Tibial nerve (tissue), 3 donors: ENCODE measurements around the gene TAS2R60.
"Not testable (repeated sequence)": the region's sequence is repeated elsewhere in the genome, so short reads cannot be mapped to it uniquely, and the experiment has no call there.

Experiments used
- POLR2A ChIP-seq, 2 donors: fragments of 450-650 bp; IDR thresholded peaks; one replicate each; pipeline ENCODE4 v1.6.1; 2017; ENCODE audit warnings: antibody characterized with exemption in 2 of 2, mild to moderate bottlenecking in 2 of 2, moderate library complexity in 2 of 2
- TF ChIP-seq, protein P1 (sequence below), 5 experiments: fragments of 200-600 bp in 3 of 5; fragments of 450-650 bp in 2 of 5; sonication (generic) in 3 of 5; IDR thresholded peaks; one replicate each; pipeline ENCODE4 v1.5.1; 2016 to 2019; ENCODE audit warnings: antibody characterized with exemption in 5 of 5, mild to moderate bottlenecking in 3 of 5, moderate library complexity in 2 of 5

DNA sequence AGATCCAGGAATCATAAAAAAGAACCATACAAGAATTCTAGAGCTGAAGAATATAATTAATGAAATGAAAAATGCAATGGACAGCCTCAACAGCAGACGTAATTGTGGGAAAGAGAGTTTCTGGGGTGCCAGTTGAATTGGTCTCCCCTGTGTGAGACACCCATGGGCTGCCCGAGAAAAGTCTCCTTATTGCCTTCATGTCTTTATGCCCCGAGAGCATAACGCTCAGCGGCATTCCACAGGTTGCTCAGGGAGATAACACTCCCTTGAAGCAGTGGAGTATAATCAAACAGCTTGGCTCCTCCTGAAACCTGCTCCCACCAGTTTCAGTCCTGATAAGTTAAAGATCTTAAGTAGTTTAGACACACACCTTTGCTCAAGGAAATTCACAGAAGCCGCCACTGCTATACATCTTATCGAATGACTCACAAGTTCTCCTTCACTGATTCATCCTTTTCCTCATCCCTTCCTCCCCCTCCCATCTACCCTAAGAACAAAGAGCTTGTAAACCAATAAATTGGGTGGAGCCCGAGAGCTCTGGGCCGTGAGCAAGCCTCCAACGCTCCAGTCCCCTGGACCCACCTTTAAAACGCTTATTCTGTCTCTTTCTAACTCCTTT is 28.9 kb downstream of the TAS2R60 start:
- TF ChIP-seq, protein P1, sequence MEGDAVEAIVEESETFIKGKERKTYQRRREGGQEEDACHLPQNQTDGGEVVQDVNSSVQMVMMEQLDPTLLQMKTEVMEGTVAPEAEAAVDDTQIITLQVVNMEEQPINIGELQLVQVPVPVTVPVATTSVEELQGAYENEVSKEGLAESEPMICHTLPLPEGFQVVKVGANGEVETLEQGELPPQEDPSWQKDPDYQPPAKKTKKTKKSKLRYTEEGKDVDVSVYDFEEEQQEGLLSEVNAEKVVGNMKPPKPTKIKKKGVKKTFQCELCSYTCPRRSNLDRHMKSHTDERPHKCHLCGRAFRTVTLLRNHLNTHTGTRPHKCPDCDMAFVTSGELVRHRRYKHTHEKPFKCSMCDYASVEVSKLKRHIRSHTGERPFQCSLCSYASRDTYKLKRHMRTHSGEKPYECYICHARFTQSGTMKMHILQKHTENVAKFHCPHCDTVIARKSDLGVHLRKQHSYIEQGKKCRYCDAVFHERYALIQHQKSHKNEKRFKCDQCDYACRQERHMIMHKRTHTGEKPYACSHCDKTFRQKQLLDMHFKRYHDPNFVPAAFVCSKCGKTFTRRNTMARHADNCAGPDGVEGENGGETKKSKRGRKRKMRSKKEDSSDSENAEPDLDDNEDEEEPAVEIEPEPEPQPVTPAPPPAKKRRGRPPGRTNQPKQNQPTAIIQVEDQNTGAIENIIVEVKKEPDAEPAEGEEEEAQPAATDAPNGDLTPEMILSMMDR (IDR thresholded peaks at IDR 0.05): not testable (repeated sequence)
- TF ChIP-seq POLR2A (IDR thresholded peaks at IDR 0.05): not testable (repeated sequence)
